SKM-1 treated with dmso at 0.1 percent for 144 hours (cell line): ENCODE measurements around the gene PRKACB.

Experiments used
- DNase-seq: peaks from one replicate; lab custom pipeline; 2025; ENCODE audit not compliant: unreplicated experiment; lab: John Stamatoyannopoulos, UW

The PRKACB gene

DNA sequence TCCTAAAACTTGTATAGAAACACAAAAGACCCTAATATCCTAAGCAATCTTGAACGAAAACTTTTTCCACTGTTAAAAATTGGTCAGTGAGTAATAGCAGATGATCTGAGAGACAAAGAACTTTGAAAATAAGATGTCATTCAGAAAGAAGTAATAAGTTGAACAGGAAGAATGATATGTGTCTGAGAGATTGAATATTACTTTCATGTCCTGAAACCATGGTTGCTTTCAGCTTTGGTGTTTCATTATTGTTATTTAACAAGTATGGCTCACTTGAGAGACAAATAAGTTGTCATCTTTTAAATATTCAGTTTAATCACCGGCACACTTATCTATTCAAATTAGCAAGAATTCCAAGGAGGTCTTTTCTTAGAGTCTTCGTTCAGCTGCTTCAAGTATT lies 11.4 kb downstream of the PRKACB start:
- DNase-seq, result no peak

- no peak for DNase-seq
Observed at GRCh38 chr1:84156210-84156621, 12.1 kb downstream of the PRKACB start.

DNA sequence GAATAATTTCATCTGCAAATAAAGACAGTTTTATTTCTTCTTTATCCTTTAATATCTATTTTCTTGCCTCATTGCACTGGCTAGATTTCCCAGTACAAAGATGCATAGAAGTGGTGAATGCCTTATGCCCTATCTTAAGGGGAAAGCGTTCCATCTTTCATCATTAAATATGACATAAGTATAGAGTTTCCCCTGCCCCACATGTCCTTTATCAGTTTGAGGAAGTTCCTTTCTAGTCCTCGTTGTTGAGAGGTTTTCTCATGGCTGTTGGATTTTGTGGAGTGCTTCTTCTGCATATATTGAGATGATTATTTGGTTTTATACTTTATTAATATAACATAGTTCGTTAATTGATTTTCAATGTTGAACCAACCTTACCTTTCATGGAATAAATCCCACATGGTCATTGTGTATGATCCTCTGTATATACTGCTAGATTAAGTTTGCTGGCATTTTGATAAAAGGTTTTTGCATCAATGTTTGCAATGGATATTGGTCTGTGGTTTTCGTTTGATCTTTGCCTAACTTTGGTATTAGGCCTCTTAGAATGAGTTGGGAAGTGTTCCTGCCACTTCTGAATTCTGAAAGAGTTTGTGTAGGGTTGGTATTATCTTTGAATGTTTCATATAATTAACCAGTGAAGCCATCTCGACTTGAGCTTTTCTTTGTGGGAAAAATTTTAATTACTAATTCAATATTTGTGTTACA lies 15.6 kb downstream of the PRKACB start:
- DNase-seq, result peak; percentile 7

DNA sequence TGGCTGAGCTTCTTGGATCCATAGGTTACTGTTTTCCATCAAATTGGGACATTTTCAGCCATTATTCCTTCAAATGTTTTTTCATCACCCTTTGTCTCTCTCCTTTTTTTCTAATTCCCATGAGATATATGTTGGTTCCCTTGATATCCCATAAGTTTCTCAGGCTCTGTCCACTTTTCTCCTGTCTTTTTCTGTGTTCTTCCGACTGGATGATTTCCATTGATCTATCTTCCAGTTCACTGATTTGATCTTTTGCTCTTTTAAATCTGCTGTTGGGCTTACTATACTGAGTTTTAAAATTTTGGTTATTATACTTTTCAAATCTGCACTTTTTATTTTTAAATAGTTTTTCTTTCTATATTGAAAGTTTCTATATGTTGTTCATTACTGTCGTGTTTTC lies 18.2 kb downstream of the PRKACB start:
- DNase-seq, result no peak

DNA sequence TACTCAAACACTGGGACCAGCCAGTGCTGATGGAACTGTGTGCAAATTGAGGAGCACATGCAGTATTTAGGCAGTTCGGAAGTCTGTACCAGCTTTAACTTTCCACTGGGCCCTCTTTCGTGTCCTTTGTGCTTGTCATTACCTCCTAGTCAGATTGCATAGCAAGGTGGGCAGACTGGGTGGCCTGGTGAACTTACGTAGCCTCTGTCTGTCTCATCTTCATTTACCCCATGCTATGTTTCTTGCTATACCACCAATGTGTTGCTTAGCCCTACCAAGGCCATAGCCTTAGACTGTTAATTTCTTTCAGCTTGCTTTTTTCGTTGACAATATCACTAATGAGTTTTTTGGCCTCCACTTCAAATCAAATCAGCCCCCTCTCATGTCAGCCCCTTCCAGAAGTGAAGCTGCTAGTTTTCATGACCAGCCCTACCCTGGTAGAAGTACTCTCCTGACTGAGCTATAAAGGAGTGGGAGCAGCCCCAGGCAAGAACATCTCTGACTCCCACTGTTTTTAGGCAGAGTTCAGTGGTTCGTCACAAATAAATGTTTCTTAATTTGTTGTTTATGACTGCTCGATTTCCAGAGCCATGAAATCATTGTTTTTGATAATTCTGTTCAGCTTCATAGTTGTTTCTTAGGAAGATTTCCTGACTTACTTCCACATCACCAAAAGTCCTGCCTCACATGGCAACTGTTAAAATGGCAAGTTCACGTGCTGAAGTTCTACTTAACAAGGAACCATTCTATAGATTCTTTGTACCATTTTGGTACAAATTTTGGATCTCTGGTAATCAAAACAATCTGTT lies 19.3 kb downstream of the PRKACB start:
- no peak for DNase-seq

- no peak for DNase-seq
Observed at GRCh38 chr1:84164161-84164560, 20.1 kb downstream of the PRKACB start.

- DNase-seq, result no peak
Observed at GRCh38 chr1:84164567-84165021, 20.5 kb downstream of the PRKACB start.

DNA sequence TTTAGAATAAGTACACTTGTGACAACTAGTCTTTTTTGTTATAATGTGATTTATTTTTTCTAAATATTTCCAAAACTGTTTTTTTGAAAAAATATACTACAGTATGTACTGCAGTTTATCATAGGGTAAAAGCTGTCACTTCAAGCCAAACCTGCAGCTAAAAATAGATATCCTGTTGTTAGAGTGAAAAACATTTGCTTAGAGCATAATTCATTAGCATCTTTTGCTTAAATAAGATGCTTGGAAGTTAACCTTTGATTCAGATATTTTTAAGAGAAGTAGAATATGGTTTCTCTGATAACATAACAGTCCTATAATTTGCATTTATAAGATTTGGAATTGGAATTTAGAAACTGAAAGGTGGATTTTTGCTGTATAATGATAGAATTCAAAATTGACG lies 21.5 kb downstream of the PRKACB start:
- DNase-seq, result no peak

DNA sequence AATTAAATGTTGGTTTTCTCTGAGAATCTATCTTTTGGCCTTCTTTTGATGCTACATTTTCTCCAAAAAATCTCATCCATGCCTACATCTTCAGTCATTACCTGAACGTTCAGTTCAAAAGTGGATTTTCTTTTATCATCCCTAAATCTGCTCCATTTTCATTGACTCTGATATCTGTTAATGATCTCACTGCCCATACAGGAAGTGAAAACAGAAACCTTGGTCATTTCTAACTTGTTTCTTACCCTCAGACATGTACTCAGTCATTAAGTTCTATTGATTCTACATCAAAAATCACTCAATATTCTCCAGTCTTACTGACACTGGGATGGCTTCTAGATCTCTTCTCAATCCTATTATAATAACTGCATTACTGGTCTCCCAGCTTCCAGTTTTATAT lies 22.7 kb downstream of the PRKACB start:
- no peak for DNase-seq

GRCh38 chr1:84168783-84169182 lies 24.7 kb downstream of the PRKACB start:
- no peak for DNase-seq

DNA sequence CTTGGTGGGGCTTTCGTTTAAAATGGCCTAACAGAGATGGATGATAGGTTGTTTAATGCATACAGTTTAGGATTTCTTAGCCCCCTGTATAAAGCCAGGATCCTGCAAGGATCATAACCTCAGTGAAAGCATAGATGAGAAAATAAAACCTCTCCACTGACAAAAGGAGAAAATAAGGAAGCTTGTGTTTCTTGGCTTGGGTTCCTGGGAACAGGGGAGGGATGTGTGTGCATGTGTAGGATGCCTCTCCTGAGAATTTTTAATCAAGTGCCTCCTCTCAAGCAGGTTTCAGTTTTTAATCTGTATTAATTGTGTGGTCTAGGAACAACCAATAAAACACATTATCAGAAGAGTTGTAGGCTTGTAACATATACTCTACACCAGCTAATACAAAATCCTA lies 26.1 kb downstream of the PRKACB start:
- DNase-seq, result no peak

DNA sequence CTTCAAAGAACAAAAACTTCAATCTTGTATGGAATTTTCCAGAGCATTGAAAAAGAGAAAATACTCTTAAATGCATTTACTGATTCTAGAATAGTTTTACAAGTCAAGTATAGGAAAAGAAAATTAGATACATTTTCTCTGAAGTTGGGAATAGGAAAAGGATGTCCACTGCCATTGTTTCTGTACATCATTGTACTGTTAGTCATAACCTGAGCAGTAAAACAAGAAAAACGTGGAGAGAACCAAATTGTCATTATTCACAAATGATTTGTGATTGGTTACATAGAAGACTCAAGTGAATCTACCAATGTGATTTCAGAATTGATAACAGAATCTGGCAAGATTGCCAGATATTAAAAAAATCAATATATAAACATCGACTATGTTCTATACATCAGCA lies 27.4 kb downstream of the PRKACB start:
- DNase-seq, result no peak

- DNase-seq, result no peak
Observed at GRCh38 chr1:84174051-84174556, 30.0 kb downstream of the PRKACB start.

GRCh38 chr1:84181350-84182005 lies 37.4 kb downstream of the PRKACB start:
- DNase-seq, result no peak

DNA sequence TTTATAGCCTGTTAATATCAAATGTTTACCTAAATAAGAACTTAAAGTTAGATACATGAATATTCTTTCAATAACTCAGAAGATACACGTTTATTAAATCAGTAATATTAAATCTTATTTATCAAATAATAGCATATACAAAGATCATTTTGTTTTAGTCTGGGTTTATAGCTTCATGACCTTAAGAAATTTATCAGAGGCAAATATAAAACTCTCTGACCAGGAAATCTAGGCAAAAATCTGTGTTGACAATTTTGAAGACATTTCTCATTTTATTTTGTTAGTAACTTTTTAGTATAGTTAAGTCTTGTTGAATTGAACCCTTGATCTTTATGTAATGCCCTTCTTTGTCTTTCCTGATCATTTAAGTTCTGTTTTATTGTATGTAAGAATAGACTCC lies 46.4 kb downstream of the PRKACB start:
- no peak for DNase-seq

DNA sequence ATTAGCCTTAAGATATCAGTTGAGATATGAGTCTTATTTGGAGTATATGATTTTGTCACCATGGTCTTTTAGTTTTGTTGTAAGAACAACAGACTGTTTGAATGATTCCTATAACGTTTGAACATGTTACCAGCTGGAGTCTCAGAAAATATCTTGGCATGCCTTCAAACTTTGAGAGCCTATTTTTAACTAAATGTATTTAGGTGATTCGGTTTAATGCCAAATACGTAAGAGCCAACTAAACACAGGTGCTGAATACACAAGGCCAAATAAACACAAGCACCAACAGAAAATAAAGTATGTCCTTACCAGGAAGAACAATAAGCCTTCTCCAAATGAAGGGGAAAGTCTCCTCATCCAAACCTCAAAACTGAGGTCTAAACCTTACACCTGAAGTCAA lies 48.6 kb downstream of the PRKACB start:
- DNase-seq, result no peak

GRCh38 chr1:84198832-84199231 lies 54.8 kb downstream of the PRKACB start:
- DNase-seq, result no peak

GRCh38 chr1:84199257-84199656 lies 55.2 kb downstream of the PRKACB start:
- DNase-seq, result no peak

GRCh38 chr1:84202126-84202525 lies 58.1 kb downstream of the PRKACB start:
- no peak for DNase-seq

DNA sequence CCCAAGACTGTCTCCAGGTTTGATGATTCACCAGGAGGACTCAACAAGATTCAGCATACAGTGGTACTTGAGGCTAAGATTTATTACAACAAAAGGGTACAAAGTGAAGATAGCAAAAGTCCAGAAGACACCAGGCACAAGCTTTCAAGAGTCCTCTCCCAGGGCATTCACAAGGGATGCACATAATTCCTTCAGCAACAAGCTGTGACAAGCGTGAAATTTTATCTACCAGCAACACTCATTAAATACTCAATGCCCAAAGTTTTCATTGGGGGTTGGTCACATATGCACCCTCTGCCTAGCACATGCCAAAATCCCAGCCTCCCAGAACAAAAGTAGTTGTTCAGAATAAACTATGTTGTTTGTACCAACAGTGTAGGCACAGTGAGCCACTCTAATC lies 62.3 kb downstream of the PRKACB start:
- DNase-seq, result no peak

GRCh38 chr1:84208935-84209334 lies 64.9 kb downstream of the PRKACB start:
- no peak for DNase-seq
